Breast epithelium (tissue), 3 donors: ENCODE data around the gene DPY19L3.

Source experiments
- POLR2A ChIP-seq: fragments of 450-650 bp; IDR thresholded peaks from one replicate; pipeline ENCODE4 v1.6.1; 2016; ENCODE audit warnings: antibody characterized with exemption, mild to moderate bottlenecking, moderate library complexity
- TF ChIP-seq, protein P1 (sequence below), 3 donors: fragments of 450-650 bp; IDR thresholded peaks; one replicate each; pipeline ENCODE4 v1.5.1; 2016 to 2017; ENCODE audit warnings: antibody characterized with exemption in 3 of 3, mild to moderate bottlenecking in 3 of 3, moderate library complexity in 3 of 3

DNA sequence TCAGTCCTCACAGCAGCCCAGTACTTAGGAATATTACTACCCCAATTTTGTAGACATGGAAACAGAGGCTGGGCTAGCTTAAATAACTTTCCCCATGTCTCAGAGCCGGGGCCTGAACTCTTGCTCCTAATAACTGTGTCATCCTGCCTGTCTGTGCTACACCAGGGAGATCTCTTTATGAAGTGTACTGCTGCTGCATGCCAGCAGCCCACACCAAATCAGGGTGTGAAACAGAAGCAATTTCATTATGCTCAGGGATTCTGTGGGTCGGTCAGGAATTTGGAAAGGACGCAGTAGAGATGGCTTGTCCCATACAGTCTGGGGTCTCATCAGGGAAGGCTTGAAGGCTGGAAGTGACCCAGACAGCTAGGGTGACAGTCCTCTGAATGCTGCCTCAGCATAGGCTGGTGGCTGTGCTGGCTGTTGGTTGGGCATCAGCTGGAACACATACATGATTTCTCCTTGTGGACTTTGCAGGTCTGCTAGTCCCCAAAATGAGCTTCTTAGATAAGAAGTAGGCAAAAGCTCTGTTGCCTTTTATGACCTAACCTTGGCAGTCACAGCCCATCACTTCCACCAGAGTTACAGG, 37.5 kb upstream of the DPY19L3 start:
- TF ChIP-seq, protein P1, sequence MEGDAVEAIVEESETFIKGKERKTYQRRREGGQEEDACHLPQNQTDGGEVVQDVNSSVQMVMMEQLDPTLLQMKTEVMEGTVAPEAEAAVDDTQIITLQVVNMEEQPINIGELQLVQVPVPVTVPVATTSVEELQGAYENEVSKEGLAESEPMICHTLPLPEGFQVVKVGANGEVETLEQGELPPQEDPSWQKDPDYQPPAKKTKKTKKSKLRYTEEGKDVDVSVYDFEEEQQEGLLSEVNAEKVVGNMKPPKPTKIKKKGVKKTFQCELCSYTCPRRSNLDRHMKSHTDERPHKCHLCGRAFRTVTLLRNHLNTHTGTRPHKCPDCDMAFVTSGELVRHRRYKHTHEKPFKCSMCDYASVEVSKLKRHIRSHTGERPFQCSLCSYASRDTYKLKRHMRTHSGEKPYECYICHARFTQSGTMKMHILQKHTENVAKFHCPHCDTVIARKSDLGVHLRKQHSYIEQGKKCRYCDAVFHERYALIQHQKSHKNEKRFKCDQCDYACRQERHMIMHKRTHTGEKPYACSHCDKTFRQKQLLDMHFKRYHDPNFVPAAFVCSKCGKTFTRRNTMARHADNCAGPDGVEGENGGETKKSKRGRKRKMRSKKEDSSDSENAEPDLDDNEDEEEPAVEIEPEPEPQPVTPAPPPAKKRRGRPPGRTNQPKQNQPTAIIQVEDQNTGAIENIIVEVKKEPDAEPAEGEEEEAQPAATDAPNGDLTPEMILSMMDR (IDR thresholded peaks at IDR 0.05) = no peak
- no peak for TF ChIP-seq POLR2A
